Spleen (tissue), 13 donors: ENCODE data around the gene CNTNAP3. TPM values are rescaled to one million over a fixed set of nuclear protein-coding genes. Genes with fewer than 3 reads are reported as not detected.
"Not testable (repeated sequence)": the region's sequence is repeated elsewhere in the genome, so short reads cannot be mapped to it uniquely, and the experiment has no call there.

Experiments used
- DNase-seq: peaks from one replicate; pipeline ENCODE4 v3.0.0-alpha.2; 2020
- H3K27ac ChIP-seq, 8 donors: fragments of 200-600 bp; sonication (generic) in 7 of 8; 1 replicate in 4 of 8; 2 replicates in 4 of 8; pipeline versions ENCODE4 v1.5.0 to v1.8.0; 2016 to 2021; ENCODE audit warnings: inconsistent platforms in 4 of 8, mild to moderate bottlenecking in 4 of 8, moderate library complexity in 1 of 8
- H3K27me3 ChIP-seq, 7 donors: fragments of 200-600 bp; sonication (generic) in 6 of 7; replicated peaks in 1 of 7; 1 replicate in 4 of 7; 2 replicates in 3 of 7; pipeline versions ENCODE4 v1.5.0 to v1.8.0; 2016 to 2021; ENCODE audit warnings: inconsistent platforms in 3 of 7, mild to moderate bottlenecking in 1 of 7
- H3K36me3 ChIP-seq, 6 donors: fragments of 200-600 bp; sonication (generic) in 5 of 6; 1 replicate in 4 of 6; 2 replicates in 2 of 6; pipeline versions ENCODE4 v1.5.0 to v1.8.0; 2016 to 2021; ENCODE audit warnings: inconsistent platforms in 2 of 6
- H3K4me1 ChIP-seq, 6 donors: fragments of 200-600 bp; sonication (generic) in 5 of 6; 1 replicate in 3 of 6; 2 replicates in 3 of 6; pipeline versions ENCODE4 v1.5.0 to v1.8.0; 2016 to 2021; ENCODE audit warnings: inconsistent platforms in 3 of 6
- H3K4me3 ChIP-seq, 8 donors: fragments of 200-600 bp; sonication (generic) in 7 of 8; 1 replicate in 4 of 8; 2 replicates in 4 of 8; pipeline versions ENCODE4 v1.5.0 to v1.8.0; 2016 to 2021; ENCODE audit warnings: inconsistent platforms in 4 of 8, mild to moderate bottlenecking in 4 of 8, moderate library complexity in 2 of 8
- H3K9me3 ChIP-seq, 8 donors: fragments of 200-600 bp; sonication (generic) in 7 of 8; 1 replicate in 4 of 8; 2 replicates in 4 of 8; pipeline versions ENCODE4 v1.5.0 to v1.8.0; 2016 to 2021; ENCODE audit warnings: inconsistent platforms in 4 of 8
- WGBS, 5 donors: extraction: QIAGEN DNeasy Blood & Tissue Kit in 3 of 5; methylation state at CpG; one replicate each; pipeline versions ENCODE4 v1.1.5 to v1.1.7; 2013 to 2018; 5-methylcytosine and 5-hydroxymethylcytosine counted together
- intact Hi-C: fragments of 100-400 bp; cut with DNase I; formaldehyde crosslinking; loops from one replicate; pipeline ENCODE4 v1.15.0; 2023; ENCODE audit warnings: low total_unique reads
- long read RNA-seq, 2 donors: transcript quantifications; one replicate each; lab custom pipeline, GENCODE V29; 2026
- polyA plus RNA-seq, 3 donors: library from polyadenylated mRNA; stranded (reverse); fragments of 200-250 nt; gene quantifications; one replicate each; pipeline ENCODE4 v1.2.1, GENCODE V29; 2013
- total RNA-seq, 7 donors: library from RNA; depleted of rRNA in 3 of 7; stranded (reverse); fragments of >200 nt in 3 of 7; fragmentation: NEBNext Ultra II Directional in 4 of 7; extraction: Animal tissue kit (Norgen Biotek cat#: 25700) in 4 of 7; gene quantifications; one replicate each; pipeline versions ENCODE4 v1.1.0 to v1.2.1, GENCODE V29; 2016 to 2021
- donor health status: healthy with polysubstance abuse.
- donor health status: DM: no; HTN: no; CAD: no; lungs with moderate emphysema.
- donor health status: DM: no; HTN: no; CAD: no.
- donor health status: Bipolar disorder and iron deficiency.
- donor health status: healthy.
- donor health status: DM: no; HTN: no; CAD: no.
- donor health status: DM: yes; HTN: yes; CAD: no.

Gene CNTNAP3
- total RNA-seq (10 to 100 TPM; 10.3 to 22.1 (median 13.8) TPM), polyA plus RNA-seq (1 to 10 TPM in 1 of 3 donors, under 1 TPM in 2; 0.09 to 2.7 (median 0.74) TPM)
- long read RNA-seq, donor 1 = 0 reads
- long read RNA-seq, donor 2 = 0 reads

GRCh38 chr9:39287980-39288379 lies at the start of gene CNTNAP3:
Gene CNTNAP3, minus strand, starts transcription at chr9:39288167. Its CDS starts 103 bp downstream, at chr9:39288064.
- H3K4me3 ChIP-seq, H3K27me3 ChIP-seq, intact Hi-C loops, H3K36me3 ChIP-seq, H3K4me1 ChIP-seq, H3K9me3 ChIP-seq, H3K27ac ChIP-seq: not testable (repeated sequence)
- WGBS, 5 donors = no CpG with 5 or more reads among the region's 42 CpGs
- DNase-seq = peak; percentile 77

GRCh38 chr9:39279995-39280394 lies 8.0 kb downstream of the CNTNAP3 start:
- WGBS, 5 donors = 0% methylated on average over 1 of the region's 4 CpGs; no CpG with 5 or more reads in 4 of the 5 donors
- intact Hi-C loops, DNase-seq, H3K27me3 ChIP-seq, H3K9me3 ChIP-seq, H3K4me3 ChIP-seq, H3K27ac ChIP-seq, H3K4me1 ChIP-seq, H3K36me3 ChIP-seq: not testable (repeated sequence)

- DNase-seq, H3K9me3 ChIP-seq, H3K36me3 ChIP-seq, H3K4me1 ChIP-seq, intact Hi-C loops, H3K27ac ChIP-seq, H3K27me3 ChIP-seq, H3K4me3 ChIP-seq: not testable (repeated sequence)
- no CpG with 5 or more reads among the region's 4 CpGs for WGBS, 5 donors
Observed at GRCh38 chr9:39242513-39242912, 45.5 kb downstream of the CNTNAP3 start.

GRCh38 chr9:39232130-39232991 lies 55.6 kb downstream of the CNTNAP3 start:
- intact Hi-C loops, H3K27me3 ChIP-seq, H3K36me3 ChIP-seq, H3K4me3 ChIP-seq, H3K27ac ChIP-seq, H3K4me1 ChIP-seq, H3K9me3 ChIP-seq, DNase-seq: not testable (repeated sequence)
- WGBS, 5 donors = no CpG with 5 or more reads among the region's 12 CpGs

- intact Hi-C loops, DNase-seq, H3K36me3 ChIP-seq, H3K4me1 ChIP-seq, H3K9me3 ChIP-seq, H3K4me3 ChIP-seq, H3K27me3 ChIP-seq, H3K27ac ChIP-seq: not testable (repeated sequence)
- WGBS, 5 donors = no CpG with 5 or more reads among the region's 1 CpG
Observed at GRCh38 chr9:39215976-39216375, 72.0 kb downstream of the CNTNAP3 start.

- H3K27me3 ChIP-seq, intact Hi-C loops: not testable (repeated sequence)
Observed at GRCh38 chr9:39209773-39210172, 78.2 kb downstream of the CNTNAP3 start.

GRCh38 chr9:39206643-39207042 lies 81.3 kb downstream of the CNTNAP3 start:
- H3K4me3 ChIP-seq, H3K27me3 ChIP-seq, DNase-seq, H3K9me3 ChIP-seq, H3K36me3 ChIP-seq, H3K27ac ChIP-seq, H3K4me1 ChIP-seq, intact Hi-C loops: not testable (repeated sequence)
- 95% methylated on average over 2 of the region's 6 CpGs; no CpG with 5 or more reads in 4 of the 5 donors for WGBS, 5 donors

More at GRCh38 chr9:39209773-39210172, 78.2 kb downstream of the CNTNAP3 start:
- not testable (repeated sequence) for DNase-seq, H3K36me3 ChIP-seq, H3K27ac ChIP-seq, H3K4me3 ChIP-seq, H3K9me3 ChIP-seq, H3K4me1 ChIP-seq
- no CpG with 5 or more reads among the region's 3 CpGs for WGBS, 5 donors

- H3K36me3 ChIP-seq, intact Hi-C loops, H3K27me3 ChIP-seq, H3K4me3 ChIP-seq, H3K27ac ChIP-seq, DNase-seq, H3K4me1 ChIP-seq, H3K9me3 ChIP-seq: not testable (repeated sequence)
- WGBS, 5 donors = no CpG with 5 or more reads among the region's 4 CpGs
Observed at GRCh38 chr9:39205842-39206241, 82.1 kb downstream of the CNTNAP3 start.

- intact Hi-C loops, DNase-seq, H3K27ac ChIP-seq: not testable (repeated sequence)
Observed at GRCh38 chr9:39200412-39200811, 87.6 kb downstream of the CNTNAP3 start.

GRCh38 chr9:39198000-39198709 lies 89.8 kb downstream of the CNTNAP3 start:
- H3K4me1 ChIP-seq, H3K27ac ChIP-seq, H3K9me3 ChIP-seq, H3K36me3 ChIP-seq, DNase-seq, H3K4me3 ChIP-seq, H3K27me3 ChIP-seq, intact Hi-C loops: not testable (repeated sequence)
- WGBS, 5 donors = no CpG with 5 or more reads among the region's 7 CpGs

More at GRCh38 chr9:39200412-39200811, 87.6 kb downstream of the CNTNAP3 start:
- H3K27me3 ChIP-seq, H3K36me3 ChIP-seq, H3K4me3 ChIP-seq, H3K4me1 ChIP-seq, H3K9me3 ChIP-seq: not testable (repeated sequence)

- H3K27ac ChIP-seq, H3K36me3 ChIP-seq, intact Hi-C loops, DNase-seq, H3K27me3 ChIP-seq, H3K4me3 ChIP-seq, H3K4me1 ChIP-seq, H3K9me3 ChIP-seq: not testable (repeated sequence)
- no CpG with 5 or more reads among the region's 10 CpGs for WGBS, 5 donors
Observed at GRCh38 chr9:39171370-39171769, 116.6 kb downstream of the CNTNAP3 start.
